Activated naive CD8-positive, alpha-beta T cell treated with anti-CD3 and anti-CD28 coated beads, Interleukin-2, amount 50 U/mL, for 24 hours (primary cell): Measurements from ENCODE around the gene SIRPG.

ENCODE experiments used
- ATAC-seq: fragments of 150-1000 bp; cut with Tn5 transposase; one replicate; pipeline ENCODE4 v1.10.0; 2021
- DNase-seq: peaks from one replicate; pipeline ENCODE4 v3.0.0; 2021
- H3K27ac Mint-ChIP-seq: one replicate; pipeline ENCODE4 v1.8.0; 2021; ENCODE audit warnings: mild to moderate bottlenecking, mixed read lengths
- H3K27me3 Mint-ChIP-seq: one replicate; pipeline ENCODE4 v1.8.0; 2021; ENCODE audit warnings: mixed read lengths
- H3K36me3 Mint-ChIP-seq: one replicate; pipeline ENCODE4 v1.8.0; 2021; ENCODE audit warnings: low read depth, mixed read lengths
- H3K4me1 Mint-ChIP-seq: one replicate; pipeline ENCODE4 v1.8.0; 2021; ENCODE audit warnings: mixed read lengths
- H3K4me3 Mint-ChIP-seq: one replicate; pipeline ENCODE4 v1.8.0; 2021; ENCODE audit warnings: mild to moderate bottlenecking, moderate library complexity, mixed read lengths
- H3K9me3 Mint-ChIP-seq: one replicate; pipeline ENCODE4 v1.8.0; 2021; ENCODE audit warnings: mixed read lengths

SIRPG gene

GRCh38 chr20:1685304-1686052, 27.9 kb upstream of the SIRPG start:
- H3K4me1 Mint-ChIP-seq, result peaks cover 82% of the 10 kb centered on the region
- H3K9me3 Mint-ChIP-seq, result peaks cover 8% of the 10 kb centered on the region
- no peaks in the 10 kb centered on the region for H3K27me3 Mint-ChIP-seq
- peak overlapping the region; percentile 85 for H3K27ac Mint-ChIP-seq
- H3K4me3 Mint-ChIP-seq, result peak overlapping the region; percentile 79
- peaks cover 24% of the 10 kb centered on the region for H3K36me3 Mint-ChIP-seq
- ATAC-seq (peak; percentile 42), DNase-seq (no peak)

- Mint-ChIP-seq H3K36me3 (peaks cover 28% of the 10 kb centered on the region), H3K4me1 (peaks cover 81% of the 10 kb centered on the region), H3K27me3 (no peaks in the 10 kb centered on the region), H3K27ac (peak overlapping the region; percentile 85), H3K9me3 (peaks cover 8% of the 10 kb centered on the region), H3K4me3 (peak overlapping the region; percentile 79)
- DNase-seq (no peak), ATAC-seq (no peak)
These were observed 27.3 kb upstream of the SIRPG start for GRCh38 chr20:1684872-1685271.

- ATAC-seq, result peak; percentile 17
These were observed 19.1 kb upstream of the SIRPG start for GRCh38 chr20:1676650-1677049.

GRCh38 chr20:1674990-1675780, 17.6 kb upstream of the SIRPG start:
- H3K9me3 Mint-ChIP-seq, result peaks cover 9% of the 10 kb centered on the region
- H3K27me3 Mint-ChIP-seq, result no peaks in the 10 kb centered on the region
- H3K4me3 Mint-ChIP-seq, result peak overlapping the region; percentile 53
- peaks cover 31% of the 10 kb centered on the region for H3K36me3 Mint-ChIP-seq
- ATAC-seq (peak; percentile 53), DNase-seq (no peak)
- peaks cover 97% of the 10 kb centered on the region for H3K4me1 Mint-ChIP-seq
- H3K27ac Mint-ChIP-seq, result peak overlapping the region; percentile 91

More at GRCh38 chr20:1676650-1677049, 19.1 kb upstream of the SIRPG start:
- Mint-ChIP-seq H3K27ac (peak overlapping the region; percentile 91), H3K36me3 (peaks cover 25% of the 10 kb centered on the region), H3K4me3 (peak overlapping the region; percentile 33), H3K9me3 (no peaks in the 10 kb centered on the region), H3K4me1 (peaks cover 94% of the 10 kb centered on the region), H3K27me3 (no peaks in the 10 kb centered on the region)
- DNase-seq, result no peak

GRCh38 chr20:1674361-1674760, 16.8 kb upstream of the SIRPG start:
- Mint-ChIP-seq H3K27me3 (no peaks in the 10 kb centered on the region), H3K4me1 (peaks cover 97% of the 10 kb centered on the region), H3K36me3 (peaks cover 26% of the 10 kb centered on the region), H3K27ac (peak overlapping the region; percentile 91), H3K4me3 (peak overlapping the region; percentile 53), H3K9me3 (peaks cover 9% of the 10 kb centered on the region)
- DNase-seq (no peak), ATAC-seq (peak; percentile 41)

- Mint-ChIP-seq H3K9me3 (peaks cover 13% of the 10 kb centered on the region), H3K27ac (peak overlapping the region; percentile 91), H3K4me1 (peaks cover 97% of the 10 kb centered on the region), H3K4me3 (peak overlapping the region; percentile 69), H3K36me3 (peaks cover 31% of the 10 kb centered on the region), H3K27me3 (no peaks in the 10 kb centered on the region)
- ATAC-seq (no peak), DNase-seq (no peak)
These were observed 15.8 kb upstream of the SIRPG start for GRCh38 chr20:1673424-1673823.

- H3K9me3 Mint-ChIP-seq, result peaks cover 13% of the 10 kb centered on the region
- H3K27ac Mint-ChIP-seq, result peak overlapping the region; percentile 91
- no peaks in the 10 kb centered on the region for H3K27me3 Mint-ChIP-seq
- DNase-seq, result no peak
- no peak for ATAC-seq
- peaks cover 97% of the 10 kb centered on the region for H3K4me1 Mint-ChIP-seq
- peaks cover 28% of the 10 kb centered on the region for H3K36me3 Mint-ChIP-seq
- H3K4me3 Mint-ChIP-seq, result peak overlapping the region; percentile 69
These were observed 15.1 kb upstream of the SIRPG start for GRCh38 chr20:1672728-1673127.

- no peak for DNase-seq
- Mint-ChIP-seq H3K27ac (peak overlapping the region; percentile 91), H3K9me3 (peaks cover 13% of the 10 kb centered on the region), H3K4me3 (peak overlapping the region; percentile 69), H3K27me3 (no peaks in the 10 kb centered on the region), H3K36me3 (peaks cover 28% of the 10 kb centered on the region), H3K4me1 (peaks cover 97% of the 10 kb centered on the region)
- peak; percentile 69 for ATAC-seq
These were observed 14.5 kb upstream of the SIRPG start for GRCh38 chr20:1671891-1672669.

GRCh38 chr20:1669304-1669703, 11.7 kb upstream of the SIRPG start:
- no peak for DNase-seq
- Mint-ChIP-seq H3K27ac (peak overlapping the region; percentile 91), H3K4me1 (peaks cover 93% of the 10 kb centered on the region), H3K27me3 (no peaks in the 10 kb centered on the region), H3K9me3 (peaks cover 13% of the 10 kb centered on the region), H3K36me3 (peaks cover 29% of the 10 kb centered on the region), H3K4me3 (no peak overlapping the region)
- ATAC-seq, result no peak

- Mint-ChIP-seq H3K36me3 (peaks cover 33% of the 10 kb centered on the region), H3K27me3 (no peaks in the 10 kb centered on the region), H3K27ac (peak overlapping the region; percentile 1), H3K4me1 (peaks cover 93% of the 10 kb centered on the region), H3K9me3 (peaks cover 13% of the 10 kb centered on the region), H3K4me3 (no peak overlapping the region)
- ATAC-seq, result peak; percentile 22
- DNase-seq, result no peak
These were observed 10.0 kb upstream of the SIRPG start for GRCh38 chr20:1667502-1668085.

GRCh38 chr20:1666802-1667201, 9.2 kb upstream of the SIRPG start:
- no peak overlapping the region for H3K4me3 Mint-ChIP-seq
- H3K27ac Mint-ChIP-seq, result peak overlapping the region; percentile 1
- no peaks in the 10 kb centered on the region for H3K27me3 Mint-ChIP-seq
- ATAC-seq (no peak), DNase-seq (no peak)
- peaks cover 31% of the 10 kb centered on the region for H3K36me3 Mint-ChIP-seq
- peaks cover 13% of the 10 kb centered on the region for H3K9me3 Mint-ChIP-seq
- peaks cover 93% of the 10 kb centered on the region for H3K4me1 Mint-ChIP-seq

GRCh38 chr20:1665345-1665744, 7.8 kb upstream of the SIRPG start:
- DNase-seq (no peak), ATAC-seq (no peak)
- Mint-ChIP-seq H3K36me3 (peaks cover 18% of the 10 kb centered on the region), H3K4me3 (peak overlapping the region; percentile 70), H3K9me3 (peaks cover 3% of the 10 kb centered on the region), H3K27ac (peak overlapping the region; percentile 88), H3K4me1 (peaks cover 93% of the 10 kb centered on the region), H3K27me3 (no peaks in the 10 kb centered on the region)

GRCh38 chr20:1664911-1665310, 7.3 kb upstream of the SIRPG start:
- H3K9me3 Mint-ChIP-seq, result peaks cover 3% of the 10 kb centered on the region
- peak overlapping the region; percentile 88 for H3K27ac Mint-ChIP-seq
- H3K27me3 Mint-ChIP-seq, result no peaks in the 10 kb centered on the region
- peaks cover 17% of the 10 kb centered on the region for H3K36me3 Mint-ChIP-seq
- peak; percentile 70 for ATAC-seq
- peak overlapping the region; percentile 70 for H3K4me3 Mint-ChIP-seq
- H3K4me1 Mint-ChIP-seq, result peaks cover 95% of the 10 kb centered on the region
- peak; percentile 72 for DNase-seq

- Mint-ChIP-seq H3K9me3 (peaks cover 3% of the 10 kb centered on the region), H3K4me1 (peaks cover 95% of the 10 kb centered on the region), H3K36me3 (peaks cover 13% of the 10 kb centered on the region), H3K27ac (peak overlapping the region; percentile 88), H3K4me3 (peak overlapping the region; percentile 70), H3K27me3 (no peaks in the 10 kb centered on the region)
- no peak for DNase-seq
- ATAC-seq, result peak; percentile 13
These were observed 6.3 kb upstream of the SIRPG start for GRCh38 chr20:1663917-1664316.
